IPS-18c (cell line): Measurements from ENCODE around the gene SGK2.
"Not testable (repeated sequence)": the region's sequence is repeated elsewhere in the genome, so short reads cannot be mapped to it uniquely, and the experiment has no call there.

Experiments
- H3K4me3 ChIP-seq: 2 replicates; pipeline ENCODE4 v1.7.0; 2013; ENCODE audit warnings: low read depth, mild to moderate bottlenecking, low read length, moderate library complexity; ENCODE audit not compliant: insufficient read depth
- H3K9me3 ChIP-seq: one replicate; pipeline ENCODE4 v1.6.1; 2013; ENCODE audit warnings: mild to moderate bottlenecking, low read length, moderate library complexity; ENCODE audit not compliant: control insufficient read depth, insufficient read depth

The SGK2 gene

GRCh38 chr20:43576108-43576507, 17.3 kb downstream of the SGK2 start:
- Histone ChIP-seq H3K4me3 (no peak overlapping the region), H3K9me3 (no peaks in the 10 kb centered on the region)

GRCh38 chr20:43579861-43580793, 21.3 kb downstream of the SGK2 start:
- Histone ChIP-seq H3K4me3 (no peak overlapping the region), H3K9me3 (no peaks in the 10 kb centered on the region)

GRCh38 chr20:43583133-43583864, 24.5 kb downstream of the SGK2 start:
- H3K9me3 ChIP-seq: no peaks in the 10 kb centered on the region
- H3K4me3 ChIP-seq: no peak overlapping the region

- Histone ChIP-seq H3K4me3 (no peak overlapping the region), H3K9me3 (no peaks in the 10 kb centered on the region)
Measured at GRCh38 chr20:43583982-43584432, 25.2 kb downstream of the SGK2 start.

GRCh38 chr20:43584448-43585136, 25.8 kb downstream of the SGK2 start:
- H3K9me3 ChIP-seq: no peaks in the 10 kb centered on the region
- H3K4me3 ChIP-seq: no peak overlapping the region

- Histone ChIP-seq H3K9me3 (no peaks in the 10 kb centered on the region), H3K4me3 (no peak overlapping the region)
Measured at GRCh38 chr20:43586641-43587040, 27.8 kb downstream of the SGK2 start.

- not testable (repeated sequence) for H3K4me3 ChIP-seq, H3K9me3 ChIP-seq
Measured at GRCh38 chr20:43588526-43588925, 29.7 kb downstream of the SGK2 start.

GRCh38 chr20:43590036-43590391, 31.2 kb downstream of the SGK2 start:
- Histone ChIP-seq H3K4me3 (peak overlapping the region; percentile 93), H3K9me3 (no peaks in the 10 kb centered on the region)

- Histone ChIP-seq H3K9me3 (no peaks in the 10 kb centered on the region), H3K4me3 (peak within 1 kb of the TSS; percentile 93)
Measured at GRCh38 chr20:43590392-43591303, 31.8 kb downstream of the SGK2 start, which contains the start of gene IFT52. TSS of gene IFT52 (plus strand) at chr20:43590937. CDS start at chr20:43594699, 3,762 bp downstream.

- not testable (repeated sequence) for H3K4me3 ChIP-seq, H3K9me3 ChIP-seq
Measured at GRCh38 chr20:43601960-43602359, 43.1 kb downstream of the SGK2 start.

- Histone ChIP-seq H3K4me3 (no peak overlapping the region), H3K9me3 (no peaks in the 10 kb centered on the region)
Measured at GRCh38 chr20:43603124-43603523, 44.3 kb downstream of the SGK2 start.

- H3K4me3 ChIP-seq: no peak overlapping the region
Measured at GRCh38 chr20:43605715-43606114, 46.9 kb downstream of the SGK2 start.

GRCh38 chr20:43607278-43607677, 48.5 kb downstream of the SGK2 start:
- not testable (repeated sequence) for H3K4me3 ChIP-seq, H3K9me3 ChIP-seq

More at GRCh38 chr20:43605715-43606114, 46.9 kb downstream of the SGK2 start:
- no peaks in the 10 kb centered on the region for H3K9me3 ChIP-seq

- no peak overlapping the region for H3K4me3 ChIP-seq
- no peaks in the 10 kb centered on the region for H3K9me3 ChIP-seq
Measured at GRCh38 chr20:43631598-43631997, 72.8 kb downstream of the SGK2 start.
